ENCODE data around the gene ADSS1.

DNA sequence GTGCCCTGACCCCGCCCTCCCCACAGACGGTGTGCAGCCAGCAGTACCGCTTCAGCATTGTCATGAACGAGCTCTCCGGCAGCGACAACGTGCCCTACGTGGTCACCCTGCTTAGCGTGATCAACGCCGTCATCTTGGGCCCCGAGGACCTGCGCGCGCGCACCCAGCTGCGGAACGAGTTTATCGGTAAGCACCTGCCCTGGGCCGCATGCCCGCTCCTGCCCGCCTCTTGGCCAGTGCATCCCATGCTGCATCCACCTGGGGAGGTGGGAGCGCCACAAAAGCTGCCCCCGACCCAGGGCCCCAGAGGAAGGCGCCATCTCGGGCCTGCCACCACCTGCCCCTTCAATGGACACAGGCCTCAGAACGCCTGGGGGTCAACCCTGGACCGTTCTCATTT, 20.8 kb upstream of the ADSS1 start:
- TF ChIP-seq, protein P1, sequence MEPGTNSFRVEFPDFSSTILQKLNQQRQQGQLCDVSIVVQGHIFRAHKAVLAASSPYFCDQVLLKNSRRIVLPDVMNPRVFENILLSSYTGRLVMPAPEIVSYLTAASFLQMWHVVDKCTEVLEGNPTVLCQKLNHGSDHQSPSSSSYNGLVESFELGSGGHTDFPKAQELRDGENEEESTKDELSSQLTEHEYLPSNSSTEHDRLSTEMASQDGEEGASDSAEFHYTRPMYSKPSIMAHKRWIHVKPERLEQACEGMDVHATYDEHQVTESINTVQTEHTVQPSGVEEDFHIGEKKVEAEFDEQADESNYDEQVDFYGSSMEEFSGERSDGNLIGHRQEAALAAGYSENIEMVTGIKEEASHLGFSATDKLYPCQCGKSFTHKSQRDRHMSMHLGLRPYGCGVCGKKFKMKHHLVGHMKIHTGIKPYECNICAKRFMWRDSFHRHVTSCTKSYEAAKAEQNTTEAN (CRISPR knock-in tag; IDR thresholded peaks at IDR 0.05) = no peak
- TF ChIP-seq, protein P2, sequence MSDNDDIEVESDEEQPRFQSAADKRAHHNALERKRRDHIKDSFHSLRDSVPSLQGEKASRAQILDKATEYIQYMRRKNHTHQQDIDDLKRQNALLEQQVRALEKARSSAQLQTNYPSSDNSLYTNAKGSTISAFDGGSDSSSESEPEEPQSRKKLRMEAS (CRISPR knock-in tag; IDR thresholded peaks at IDR 0.05) = no peak
- TF ChIP-seq, protein P3, sequence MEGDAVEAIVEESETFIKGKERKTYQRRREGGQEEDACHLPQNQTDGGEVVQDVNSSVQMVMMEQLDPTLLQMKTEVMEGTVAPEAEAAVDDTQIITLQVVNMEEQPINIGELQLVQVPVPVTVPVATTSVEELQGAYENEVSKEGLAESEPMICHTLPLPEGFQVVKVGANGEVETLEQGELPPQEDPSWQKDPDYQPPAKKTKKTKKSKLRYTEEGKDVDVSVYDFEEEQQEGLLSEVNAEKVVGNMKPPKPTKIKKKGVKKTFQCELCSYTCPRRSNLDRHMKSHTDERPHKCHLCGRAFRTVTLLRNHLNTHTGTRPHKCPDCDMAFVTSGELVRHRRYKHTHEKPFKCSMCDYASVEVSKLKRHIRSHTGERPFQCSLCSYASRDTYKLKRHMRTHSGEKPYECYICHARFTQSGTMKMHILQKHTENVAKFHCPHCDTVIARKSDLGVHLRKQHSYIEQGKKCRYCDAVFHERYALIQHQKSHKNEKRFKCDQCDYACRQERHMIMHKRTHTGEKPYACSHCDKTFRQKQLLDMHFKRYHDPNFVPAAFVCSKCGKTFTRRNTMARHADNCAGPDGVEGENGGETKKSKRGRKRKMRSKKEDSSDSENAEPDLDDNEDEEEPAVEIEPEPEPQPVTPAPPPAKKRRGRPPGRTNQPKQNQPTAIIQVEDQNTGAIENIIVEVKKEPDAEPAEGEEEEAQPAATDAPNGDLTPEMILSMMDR (IDR thresholded peaks at IDR 0.05) = no peak
